HEK293 (cell line): ENCODE results near the gene GOLIM4.
A peak's percentile ranks its signal among the peaks of the same experiment; 100 is the strongest.

Experiments
- CTCF ChIA-PET: fragments of 350-600 bp; formaldehyde crosslinking; extraction: SDS; loops from one replicate; lab custom pipeline; 2021; ENCODE audit warnings: antibody characterized with exemption; lab: Yijun Ruan, JAX
- POLR2A ChIA-PET: fragments of 300-600 bp; formaldehyde crosslinking; extraction: SDS; loops from one replicate; lab custom pipeline; 2020; ENCODE audit warnings: antibody characterized with exemption, inconsistent platforms; lab: Yijun Ruan, JAX
- H3K27ac ChIP-seq: fragments of 200-500 bp; sonication (Bioruptor generic); 2 replicates; pipeline ENCODE4 v1.5.1; 2014; ENCODE audit warnings: low read depth, low read length, control low read depth, inconsistent platforms; ENCODE audit errors: extremely low read depth
- H3K36me3 ChIP-seq, 2 experiments: fragments of 200-500 bp in 1 of 2; sonication (Bioruptor generic) in 1 of 2; 1 replicate in 1 of 2; 2 replicates in 1 of 2; pipeline ENCODE4 v1.5.1; 2014 to 2017; ENCODE audit warnings: inconsistent platforms in 2 of 2, low read length in 2 of 2; ENCODE audit not compliant: control insufficient read depth in 2 of 2, insufficient read depth in 1 of 2
- H3K4me1 ChIP-seq: fragments of 200-500 bp; sonication (Bioruptor generic); 2 replicates; pipeline ENCODE4 v1.5.1; 2014; ENCODE audit warnings: mild to moderate bottlenecking, low read length, inconsistent platforms; ENCODE audit not compliant: control insufficient read depth, insufficient read depth
- H3K4me3 ChIP-seq: 2 replicates; pipeline ENCODE4 v1.5.1; 2011; ENCODE audit warnings: low read depth, mild to moderate bottlenecking, control low read depth, low read length, moderate library complexity
- H3K9me3 ChIP-seq: fragments of 200-500 bp; sonication (Bioruptor generic); 2 replicates; pipeline ENCODE4 v1.5.1; 2014; ENCODE audit warnings: low read depth, low read length, inconsistent platforms; ENCODE audit not compliant: control insufficient read depth, insufficient read depth
- ATF2 ChIP-seq: fragments of 450-650 bp; formaldehyde crosslinking; IDR thresholded peaks from 2 replicates; pipeline ENCODE4 v1.5.1; 2016; ENCODE audit warnings: missing biosample characterization, missing genetic modification characterization, low read depth
- GFI1B ChIP-seq: fragments of 450-650 bp; formaldehyde crosslinking; IDR thresholded peaks from 2 replicates; pipeline ENCODE4 v1.5.1; 2016; ENCODE audit warnings: missing biosample characterization, missing genetic modification characterization
- HOXC10 ChIP-seq: sonication (generic); formaldehyde crosslinking; IDR thresholded peaks from 2 replicates; pipeline ENCODE4 v1.8.1; 2023; ENCODE audit warnings: mild to moderate bottlenecking, missing genetic modification reagents
- PRDM10 ChIP-seq: fragments of 450-650 bp; formaldehyde crosslinking; IDR thresholded peaks from 2 replicates; pipeline ENCODE4 v1.5.1; 2016; ENCODE audit warnings: missing biosample characterization, missing genetic modification characterization
- PRDM6 ChIP-seq: fragments of 450-650 bp; formaldehyde crosslinking; IDR thresholded peaks from 2 replicates; pipeline ENCODE4 v1.5.1; 2017; ENCODE audit warnings: missing biosample characterization, missing genetic modification characterization
- ZBTB17 ChIP-seq: fragments of 450-650 bp; formaldehyde crosslinking; IDR thresholded peaks from 2 replicates; pipeline ENCODE4 v1.5.1; 2016; ENCODE audit warnings: missing biosample characterization, missing genetic modification characterization
- ZNF10 ChIP-seq: fragments of 450-650 bp; formaldehyde crosslinking; IDR thresholded peaks from 2 replicates; pipeline ENCODE4 v1.5.1; 2017; ENCODE audit warnings: missing biosample characterization, missing genetic modification characterization
- ZNF18 ChIP-seq: fragments of 450-650 bp; formaldehyde crosslinking; IDR thresholded peaks from 2 replicates; pipeline ENCODE4 v1.5.1; 2016; ENCODE audit warnings: missing biosample characterization, missing genetic modification characterization
- ZNF221 ChIP-seq: fragments of 450-650 bp; formaldehyde crosslinking; IDR thresholded peaks from 2 replicates; pipeline ENCODE4 v1.5.1; 2017; ENCODE audit warnings: missing biosample characterization, missing genetic modification characterization, borderline replicate concordance
- ZNF248 ChIP-seq: fragments of 450-650 bp; formaldehyde crosslinking; IDR thresholded peaks from 2 replicates; pipeline ENCODE4 v1.5.1; 2017; ENCODE audit warnings: missing biosample characterization, missing genetic modification characterization
- ZNF335 ChIP-seq: fragments of 450-650 bp; formaldehyde crosslinking; conservative IDR thresholded peaks from 2 replicates; pipeline ENCODE4 v1.5.1; 2016; ENCODE audit warnings: missing biosample characterization, missing genetic modification characterization
- ZNF341 ChIP-seq: fragments of 450-650 bp; formaldehyde crosslinking; IDR thresholded peaks from 2 replicates; pipeline ENCODE4; 2016; ENCODE audit warnings: low read depth, missing biosample characterization, missing genetic modification characterization
- ZNF362 ChIP-seq: fragments of 450-650 bp; formaldehyde crosslinking; IDR thresholded peaks from 2 replicates; pipeline ENCODE4 v1.5.1; 2016; ENCODE audit warnings: missing biosample characterization, missing genetic modification characterization
- ZNF366 ChIP-seq: fragments of 450-650 bp; formaldehyde crosslinking; conservative IDR thresholded peaks from 2 replicates; pipeline ENCODE4 v1.5.1; 2016; ENCODE audit warnings: missing biosample characterization, missing genetic modification characterization
- ZNF394 ChIP-seq: fragments of 450-650 bp; formaldehyde crosslinking; IDR thresholded peaks from 2 replicates; pipeline ENCODE4 v1.5.1; 2016; ENCODE audit warnings: missing biosample characterization, missing genetic modification characterization, mild to moderate bottlenecking, moderate library complexity, borderline replicate concordance
- ZNF513 ChIP-seq: fragments of 450-650 bp; IDR thresholded peaks from 2 replicates; pipeline ENCODE4 v1.5.1; 2018; ENCODE audit warnings: missing biosample characterization, missing genetic modification characterization
- ZNF629 ChIP-seq: fragments of 450-650 bp; formaldehyde crosslinking; IDR thresholded peaks from 2 replicates; pipeline ENCODE4 v1.5.1; 2017; ENCODE audit warnings: missing biosample characterization, missing genetic modification characterization
- ZNF660 ChIP-seq: fragments of 450-650 bp; IDR thresholded peaks from 2 replicates; pipeline ENCODE4 v1.5.1; 2018; ENCODE audit warnings: missing biosample characterization, mild to moderate bottlenecking, missing genetic modification characterization
- ZNF664 ChIP-seq: fragments of 450-650 bp; formaldehyde crosslinking; IDR thresholded peaks from 2 replicates; pipeline ENCODE4 v1.5.1; 2016; ENCODE audit warnings: missing biosample characterization, missing genetic modification characterization
- ZNF701 ChIP-seq: fragments of 450-650 bp; formaldehyde crosslinking; IDR thresholded peaks from 2 replicates; pipeline ENCODE4 v1.5.1; 2016; ENCODE audit warnings: missing biosample characterization, missing genetic modification characterization
- ZNF785 ChIP-seq: fragments of 450-650 bp; formaldehyde crosslinking; IDR thresholded peaks from 2 replicates; pipeline ENCODE4 v1.5.1; 2016; ENCODE audit warnings: missing biosample characterization, missing genetic modification characterization

The GOLIM4 gene

GRCh38 chr3:168051531-168052471 is 43.9 kb downstream of the GOLIM4 start:
- H3K27ac ChIP-seq = no peak overlapping the region
- no peak overlapping the region for H3K4me3 ChIP-seq
- H3K4me1 ChIP-seq = 0 out of 2 replicates have a peak, but pooled peaks cover 6% of the 10 kb centered on the region
- H3K9me3 ChIP-seq = no peaks in the 10 kb centered on the region
- no peaks in the 10 kb centered on the region for H3K36me3 ChIP-seq
- POLR2A ChIA-PET = no interaction called here
- TF ChIP-seq ZNF629 (tag by site-specific recombination) = peak; percentile 65
- TF ChIP-seq PRDM6 = peak; percentile 53
- TF ChIP-seq ZNF701 (tag by site-specific recombination) = no peak
- TF ChIP-seq ZNF335 (tag by site-specific recombination) = 0 out of 2 replicates have a peak, but pooled peaks have one; percentile 26
- no peak for TF ChIP-seq HOXC10
- peak; percentile 54; the same call in 1 of the 2 replicates for TF ChIP-seq ZBTB17
- TF ChIP-seq ZNF394 (tag by site-specific recombination) = peak; percentile 32; the same call in 1 of the 2 replicates
- TF ChIP-seq ZNF362 (tag by site-specific recombination) = peak; percentile 24; the same call in 1 of the 2 replicates
- TF ChIP-seq ZNF785 = no peak
- peak; percentile 37 for TF ChIP-seq ZNF664 (tag by site-specific recombination)
- TF ChIP-seq ZNF513 (tag by site-specific recombination) = peak; percentile 57; the same call in 1 of the 2 replicates
- peak; percentile 20; the same call in 1 of the 2 replicates for TF ChIP-seq ZNF341
- TF ChIP-seq ZNF660 = 0 out of 2 replicates have a peak, but pooled peaks have one; percentile 31
- TF ChIP-seq ZNF221 = no peak
- TF ChIP-seq ATF2 (tag by site-specific recombination) = peak; percentile 88
- peak; percentile 80 for TF ChIP-seq ZNF366 (tag by site-specific recombination)
- CTCF ChIA-PET = interaction anchor here (0.6 to 2.5 kb wide), 5 partner anchors 11 to 177 kb away, joined by 3 to 25 read pairs (median 6); no protein-coding TSS in a partner anchor

- ChIA-PET CTCF (interaction anchor here (2.4 kb wide), 1 partner anchor 43 kb away, joined by 6 read pairs; no protein-coding TSS in a partner anchor), POLR2A (no interaction called here)
- no peaks in the 10 kb centered on the region for H3K9me3 ChIP-seq
- no peak overlapping the region for H3K4me3 ChIP-seq
- H3K36me3 ChIP-seq = no peaks in the 10 kb centered on the region
- 0 out of 2 replicates have a peak, but pooled peaks cover 6% of the 10 kb centered on the region for H3K4me1 ChIP-seq
- no peak for TF ChIP-seq ZNF18 (tag by site-specific recombination)
- no peak for TF ChIP-seq ZNF10 (tag by site-specific recombination)
- TF ChIP-seq GFI1B (tag by site-specific recombination) = no peak
- no peak for TF ChIP-seq ZNF248 (tag by site-specific recombination)
- peak; percentile 63 for TF ChIP-seq PRDM10 (tag by site-specific recombination)
- no peak overlapping the region for H3K27ac ChIP-seq
Measured at GRCh38 chr3:168051070-168051469, 44.7 kb downstream of the GOLIM4 start.
